Central memory CD4-positive, alpha-beta T cell (primary cell): Measurements from ENCODE around the gene WBP1L.
A peak's percentile ranks its signal among the peaks of the same experiment; 100 is the strongest.

Experiments
- DNase-seq: peaks from one replicate; pipeline ENCODE4 v3.0.0; 2022

WBP1L gene

DNA sequence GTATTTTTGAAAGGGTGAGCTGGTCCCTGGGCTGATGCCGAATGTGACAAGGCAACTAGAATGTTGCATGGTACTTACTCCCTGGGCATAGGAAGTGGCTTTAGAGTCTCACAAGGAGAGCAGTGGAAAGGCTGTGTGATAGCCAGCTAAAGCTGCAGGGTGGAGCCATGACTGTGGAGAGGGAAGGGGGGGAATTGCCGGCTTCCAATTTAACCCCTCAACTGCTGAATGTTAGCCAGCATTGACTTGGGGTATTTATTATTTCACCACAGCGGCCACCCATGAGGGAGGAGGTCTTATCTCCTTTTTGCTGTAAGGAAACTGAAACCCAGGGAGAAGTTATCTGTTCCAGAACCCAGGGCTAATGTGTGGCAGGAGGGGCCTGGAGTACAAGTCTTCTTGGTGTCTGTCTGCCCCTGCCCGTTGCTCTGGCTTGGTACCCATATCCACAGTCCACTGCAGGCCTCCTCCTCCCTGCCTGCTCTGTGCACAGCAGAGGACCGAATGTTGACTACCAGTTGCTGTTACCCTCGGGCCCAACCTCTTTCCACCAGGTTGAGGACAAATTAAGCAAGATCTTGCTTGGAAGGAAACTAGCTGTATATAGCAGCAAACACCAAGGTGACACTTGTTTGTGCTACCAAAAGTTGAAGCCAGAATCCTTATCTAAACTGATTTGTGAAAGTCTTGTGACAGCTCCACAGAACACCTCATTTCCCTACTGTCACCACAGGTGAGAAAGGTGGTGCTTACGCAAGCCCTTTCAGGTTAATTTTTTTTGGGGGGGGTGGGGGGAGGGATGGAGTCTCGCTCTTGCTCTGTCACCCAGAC is 37.6 kb downstream of the WBP1L start:
- DNase-seq, result no peak

- DNase-seq, result no peak
Observed at GRCh38 chr10:102781921-102782557, 38.3 kb downstream of the WBP1L start.

- DNase-seq, result no peak
Observed at GRCh38 chr10:102782673-102783551, 39.2 kb downstream of the WBP1L start.

DNA sequence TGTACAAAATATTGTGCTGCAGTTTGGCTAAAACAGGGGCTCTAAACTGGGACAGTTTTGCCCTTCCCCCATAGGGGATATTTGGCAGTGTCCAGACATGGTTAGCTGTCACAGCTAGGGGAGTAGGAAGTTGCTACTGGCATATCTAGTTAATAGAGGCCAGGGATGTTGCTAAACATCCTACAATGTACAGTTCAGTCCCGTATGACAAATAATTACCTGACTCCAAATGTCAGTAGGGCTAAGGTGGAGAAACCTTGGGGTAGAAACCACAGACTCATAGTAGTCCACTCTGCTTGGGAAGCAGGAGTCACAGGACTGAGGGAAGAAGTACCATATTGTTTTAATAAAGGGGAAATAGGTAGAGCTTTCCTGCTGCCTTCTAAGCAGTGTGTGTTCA is 39.8 kb downstream of the WBP1L start:
- DNase-seq, result no peak

GRCh38 chr10:102785818-102786217 is 42.1 kb downstream of the WBP1L start:
- no peak for DNase-seq

DNA sequence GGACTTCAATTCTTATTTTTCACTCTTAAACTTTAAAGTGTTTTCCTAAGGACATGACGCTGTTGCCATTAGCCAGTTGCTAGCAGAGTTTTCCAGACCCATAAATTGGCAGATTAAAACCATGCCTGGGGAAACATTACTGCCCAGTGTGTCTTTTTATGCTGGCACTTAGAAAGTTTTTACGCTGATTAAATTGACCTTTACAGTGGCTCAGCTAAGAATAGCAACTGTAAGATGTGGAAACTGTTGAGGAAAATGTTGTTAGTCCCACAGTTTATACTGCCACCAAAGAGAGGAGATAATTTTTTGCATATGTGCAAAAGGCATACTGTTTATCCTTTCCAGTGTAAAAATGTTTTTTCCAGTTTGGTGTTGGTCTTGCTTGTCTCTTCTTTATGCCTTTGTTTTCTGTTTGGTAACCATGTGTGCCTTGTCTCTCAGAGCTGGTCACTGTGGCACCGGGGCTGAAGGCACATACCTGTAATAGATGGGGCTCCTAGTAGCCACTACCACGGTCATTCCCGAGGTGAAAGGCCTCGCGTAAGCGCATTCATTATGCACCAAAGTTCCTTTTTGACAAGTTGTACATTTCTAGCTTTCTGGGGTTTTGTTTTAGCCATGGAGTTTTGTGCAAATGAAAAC is 48.1 kb downstream of the WBP1L start:
- DNase-seq, result no peak

GRCh38 chr10:102795453-102796406 is 52.0 kb downstream of the WBP1L start:
- no peak for DNase-seq

GRCh38 chr10:102796407-102797176 is 52.8 kb downstream of the WBP1L start:
- peak; percentile 24 for DNase-seq

GRCh38 chr10:102799691-102800471 is 56.1 kb downstream of the WBP1L start:
- DNase-seq, result no peak

DNA sequence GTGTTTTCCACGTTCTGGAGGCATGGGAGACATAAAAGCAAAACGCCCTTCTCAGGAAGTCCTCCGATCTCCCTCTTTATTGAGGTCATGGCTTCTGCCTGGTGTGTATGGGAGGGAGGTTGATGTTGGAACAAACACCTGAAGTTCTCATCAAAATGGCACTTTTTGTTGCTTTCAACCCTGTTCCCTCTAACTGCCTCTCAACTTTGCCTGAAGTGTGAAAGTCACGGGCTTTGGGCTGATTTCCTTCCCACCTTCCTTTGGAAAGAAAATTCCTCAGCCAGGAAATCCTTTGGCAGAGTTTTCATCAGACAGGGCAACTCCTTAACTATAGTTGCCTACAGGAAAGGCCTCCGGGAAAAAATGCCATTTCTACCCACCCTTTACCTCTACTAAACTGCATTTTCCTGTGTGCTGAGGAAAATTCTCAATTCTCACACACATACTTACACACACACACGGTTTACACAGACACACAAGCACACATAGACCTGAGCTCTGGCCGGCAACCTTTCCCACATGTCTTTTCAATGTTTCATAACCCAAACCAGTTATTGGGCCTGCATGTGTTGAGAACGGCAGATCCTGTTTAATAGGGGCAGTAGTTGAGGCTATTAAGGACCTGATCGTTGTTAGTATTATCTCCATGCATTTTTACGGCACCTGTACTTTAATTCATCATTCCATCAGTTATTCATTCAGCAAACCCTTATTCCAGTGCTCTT is 57.0 kb downstream of the WBP1L start:
- DNase-seq, result no peak

GRCh38 chr10:102801496-102801895 is 57.7 kb downstream of the WBP1L start:
- no peak for DNase-seq

DNA sequence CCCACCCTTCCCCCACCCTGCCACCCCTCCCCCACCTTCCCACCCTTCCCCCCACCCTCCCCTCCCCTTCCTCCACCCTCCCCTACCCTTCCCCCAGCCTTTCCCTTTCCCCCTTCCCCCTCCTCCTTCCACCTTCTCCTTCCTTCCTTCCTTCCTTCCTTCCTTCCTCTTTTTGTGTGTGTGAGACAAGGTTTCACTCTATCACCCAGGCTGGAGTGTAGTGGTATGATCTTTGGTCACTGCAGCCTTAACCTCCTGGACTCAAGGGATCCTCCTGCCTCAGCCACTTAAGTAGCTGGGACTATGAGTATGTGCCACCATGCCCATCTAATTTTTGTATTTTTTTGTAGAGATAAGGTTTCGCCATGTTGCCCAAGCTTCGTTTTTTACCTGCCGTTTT is 58.2 kb downstream of the WBP1L start:
- DNase-seq, result no peak

GRCh38 chr10:102802920-102803534 is 59.3 kb downstream of the WBP1L start:
- DNase-seq, result no peak

GRCh38 chr10:102804382-102805055 is 60.8 kb downstream of the WBP1L start:
- DNase-seq, result no peak

DNA sequence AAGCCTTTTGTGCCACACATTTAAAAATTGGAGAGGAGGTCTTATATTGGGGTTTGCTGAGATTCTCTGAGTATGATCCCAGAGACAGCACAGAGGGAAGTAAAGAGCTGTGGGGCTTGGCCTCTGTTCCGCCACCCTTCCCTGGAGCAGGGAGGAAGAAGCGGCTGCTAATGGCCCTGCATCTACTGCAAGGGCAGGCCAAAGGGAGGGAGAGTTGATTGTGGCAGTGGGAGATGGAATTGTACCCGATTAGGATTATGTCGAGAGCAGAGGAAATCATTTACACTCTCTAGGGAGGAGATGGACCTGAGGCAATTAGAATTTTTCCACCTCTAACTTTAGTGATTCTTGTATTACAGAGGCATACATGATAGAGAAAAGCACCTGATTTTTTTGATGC is 64.6 kb downstream of the WBP1L start:
- DNase-seq, result no peak

DNA sequence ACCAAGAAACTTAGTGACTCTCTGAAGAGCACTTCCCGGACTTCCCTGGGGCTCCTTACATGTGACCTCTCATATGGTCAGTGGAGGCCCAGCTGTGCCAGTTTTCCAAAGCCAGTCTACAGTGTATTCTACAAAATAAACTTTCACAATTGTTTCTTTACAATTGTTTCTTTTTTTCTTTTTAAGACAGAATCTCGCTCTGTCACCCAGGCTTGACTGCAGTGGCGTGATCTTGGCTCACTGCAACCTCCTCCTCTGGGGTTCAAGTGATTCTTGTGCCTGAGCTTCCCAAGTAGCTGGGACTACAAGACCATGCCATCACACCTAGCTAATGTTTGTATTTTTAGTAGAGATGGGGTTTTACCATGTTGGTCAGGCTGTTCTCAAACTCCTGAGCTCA is 67.6 kb downstream of the WBP1L start:
- no peak for DNase-seq

DNA sequence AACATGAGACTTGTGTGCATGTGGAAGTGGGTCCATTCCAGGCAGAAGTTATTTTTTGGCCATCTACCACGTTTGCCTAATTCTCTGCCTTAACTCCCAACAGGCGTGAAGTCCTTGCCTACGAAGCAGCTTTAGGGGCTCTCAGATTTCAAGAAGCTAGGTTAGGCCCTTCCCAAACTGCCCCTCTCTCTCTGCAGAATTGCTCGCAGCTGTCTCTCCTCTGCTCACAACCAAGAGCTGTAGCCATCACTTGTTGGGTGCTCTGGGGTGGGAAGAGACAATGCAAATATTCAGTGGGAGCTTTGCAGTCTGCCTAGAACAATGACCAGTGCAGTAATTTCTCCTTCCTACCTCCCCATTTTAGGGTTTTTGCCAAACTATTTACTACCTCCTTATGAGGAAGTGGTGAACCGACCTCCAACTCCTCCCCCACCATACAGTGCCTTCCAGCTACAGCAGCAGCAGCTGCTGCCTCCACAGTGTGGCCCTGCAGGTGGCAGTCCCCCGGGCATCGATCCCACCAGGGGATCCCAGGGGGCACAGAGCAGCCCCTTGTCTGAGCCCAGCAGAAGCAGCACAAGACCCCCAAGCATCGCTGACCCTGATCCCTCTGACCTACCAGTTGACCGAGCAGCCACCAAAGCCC is 68.6 kb downstream of the WBP1L start:
- DNase-seq, result no peak
